GM13976 (cell line): ENCODE results near the gene ANO1.
"Not testable (repeated sequence)": the region's sequence is repeated elsewhere in the genome, so short reads cannot be mapped to it uniquely, and the experiment has no call there.

Experiments
- DNase-seq: peaks from one replicate; pipeline ENCODE4 v3.0.0; 2012; ENCODE audit warnings: low spot score
- CTCF ChIP-seq: IDR thresholded peaks from 2 replicates; pipeline ENCODE4 v1.5.1; 2012; ENCODE audit warnings: borderline replicate concordance, mild to moderate bottlenecking; ENCODE audit not compliant: insufficient read depth; ENCODE audit errors: extremely low read depth, missing control alignments, control extremely low read depth
- in situ Hi-C: fragments of 300-500 bp; cut with MboI; formaldehyde crosslinking; loops from one replicate; pipeline ENCODE4 v1.12.0; 2022; ENCODE audit warnings: low sequenced_read_pairs, mixed read lengths, inconsistent platforms; ENCODE audit not compliant: unreplicated experiment

ANO1 gene

GRCh38 chr11:70194792-70195791 is 117.0 kb downstream of the ANO1 start:
- in situ Hi-C loops, result loop anchor here (10.0 to 25.0 kb wide), 2 partner anchors 280 to 508 kb away; partner anchors contain the start of gene LTO1
- no peak for TF ChIP-seq CTCF
- no peak for DNase-seq

- in situ Hi-C loops, result no loop called here
- DNase-seq, result no peak
- no peak for TF ChIP-seq CTCF
Measured at GRCh38 chr11:70200212-70200844, 122.2 kb downstream of the ANO1 start.

- DNase-seq, in situ Hi-C loops: not testable (repeated sequence)
Measured at GRCh38 chr11:70201047-70201446, 122.9 kb downstream of the ANO1 start.

- TF ChIP-seq CTCF, result no peak
- no peak for DNase-seq
- in situ Hi-C loops, result no loop called here
Measured at GRCh38 chr11:70201882-70202861, 124.1 kb downstream of the ANO1 start.

GRCh38 chr11:70202920-70203750 is 125.0 kb downstream of the ANO1 start, which contains the start of gene FADD:
TSS of gene FADD (plus strand) at chr11:70203296. CDS start at chr11:70203460, 164 bp downstream.
- in situ Hi-C loops, result no loop called here
- peak; percentile 97 for DNase-seq
- no peak for TF ChIP-seq CTCF

- TF ChIP-seq CTCF, result no peak
- in situ Hi-C loops, result no loop called here
- peak; percentile 72 for DNase-seq
Measured at GRCh38 chr11:70203751-70204465, 125.8 kb downstream of the ANO1 start.
